Right ventricle myocardium inferior (tissue), 1 donor: Measurements from ENCODE around the gene SSC5D. TPM values are rescaled to one million over a fixed set of nuclear protein-coding genes. Genes with fewer than 3 reads are reported as not detected.
"Not testable (repeated sequence)": the region's sequence is repeated elsewhere in the genome, so short reads cannot be mapped to it uniquely, and the experiment has no call there.

Experiments used
- ATAC-seq: fragments of 200-7000 bp; cut with Tn5 transposase; one replicate; pipeline ENCODE4 v1.9.1; 2020; ENCODE audit warnings: mild to moderate bottlenecking, moderate library complexity
- DNase-seq: peaks from one replicate; pipeline ENCODE4 v3.0.0; 2021; ENCODE audit errors: missing footprints
- intact Hi-C: fragments of 100-400 bp; cut with DNase I; formaldehyde crosslinking; loops from one replicate; pipeline ENCODE4 v1.11.0; 2022
- total RNA-seq: library from RNA; stranded (reverse); fragmentation: NEBNext Ultra II Directional; extraction: Animal tissue kit (Norgen Biotek cat#: 25700); gene quantifications from one replicate; pipeline ENCODE4 v1.2.1, GENCODE V29; 2021
- donor health status: DM: no; HTN: yes; CAD: no; lungs with severe emphysema.

The SSC5D gene
- total RNA-seq, 1 donor from 2014 or later = 3.4 TPM

GRCh38 chr19:55525289-55526101 lies 37.3 kb downstream of the SSC5D start:
- DNase-seq (no peak), ATAC-seq (peak; percentile 65)
- intact Hi-C loops = no loop called here

GRCh38 chr19:55526216-55527196 lies 38.3 kb downstream of the SSC5D start:
- intact Hi-C loops = no loop called here
- DNase-seq (peak; percentile 91), ATAC-seq (peak; percentile 73)

GRCh38 chr19:55527197-55528029 lies 39.2 kb downstream of the SSC5D start:
- ATAC-seq = no peak
- intact Hi-C loops = no loop called here
- no peak for DNase-seq

- ATAC-seq (no peak), DNase-seq (no peak)
- intact Hi-C loops = no loop called here
Observed at GRCh38 chr19:55528030-55528803, 40.0 kb downstream of the SSC5D start.

GRCh38 chr19:55529636-55530234 lies 41.5 kb downstream of the SSC5D start:
- ATAC-seq (no peak), DNase-seq (no peak)
- intact Hi-C loops = no loop called here

GRCh38 chr19:55530996-55531395 lies 42.8 kb downstream of the SSC5D start:
- DNase-seq (no peak), ATAC-seq (no peak)
- intact Hi-C loops = no loop called here

- ATAC-seq, intact Hi-C loops, DNase-seq: not testable (repeated sequence)
Observed at GRCh38 chr19:55534280-55534679, 46.0 kb downstream of the SSC5D start.

- ATAC-seq (no peak), DNase-seq (no peak)
- intact Hi-C loops = no loop called here
Observed at GRCh38 chr19:55535173-55535964, 47.1 kb downstream of the SSC5D start.

GRCh38 chr19:55535965-55536350 lies 47.7 kb downstream of the SSC5D start:
- no peak for DNase-seq
- intact Hi-C loops = no loop called here
- ATAC-seq = no peak

- no peak for ATAC-seq
- intact Hi-C loops = no loop called here
- DNase-seq = no peak
Observed at GRCh38 chr19:55536366-55536765, 48.1 kb downstream of the SSC5D start.

- no peak for DNase-seq
- peak; percentile 53 for ATAC-seq
- intact Hi-C loops = loop anchor here (1.0 kb wide), 1 partner anchor 20 kb away; no protein-coding TSS in a partner anchor
Observed at GRCh38 chr19:55536951-55537740, 48.9 kb downstream of the SSC5D start, which contains the start of gene SBK2. Gene SBK2 (minus strand): TSS chr19:55537133. CDS start chr19:55536294, 839 bp downstream.

- ATAC-seq = no peak
- intact Hi-C loops = loop anchor here (1.0 kb wide), 1 partner anchor 20 kb away; no protein-coding TSS in a partner anchor
Observed at GRCh38 chr19:55537741-55538111, 49.5 kb downstream of the SSC5D start.

GRCh38 chr19:55538132-55538531 lies 49.9 kb downstream of the SSC5D start:
- intact Hi-C loops = no loop called here
- no peak for DNase-seq
- no peak for ATAC-seq

More at GRCh38 chr19:55537741-55538111, 49.5 kb downstream of the SSC5D start:
- DNase-seq = no peak

- DNase-seq (no peak), ATAC-seq (no peak)
- intact Hi-C loops = no loop called here
Observed at GRCh38 chr19:55539090-55539984, 51.1 kb downstream of the SSC5D start.

GRCh38 chr19:55540619-55541018 lies 52.4 kb downstream of the SSC5D start:
- DNase-seq (no peak), ATAC-seq (peak; percentile 18)
- intact Hi-C loops = no loop called here
